Measurements from ENCODE around the gene NDUFS4.

DNA sequence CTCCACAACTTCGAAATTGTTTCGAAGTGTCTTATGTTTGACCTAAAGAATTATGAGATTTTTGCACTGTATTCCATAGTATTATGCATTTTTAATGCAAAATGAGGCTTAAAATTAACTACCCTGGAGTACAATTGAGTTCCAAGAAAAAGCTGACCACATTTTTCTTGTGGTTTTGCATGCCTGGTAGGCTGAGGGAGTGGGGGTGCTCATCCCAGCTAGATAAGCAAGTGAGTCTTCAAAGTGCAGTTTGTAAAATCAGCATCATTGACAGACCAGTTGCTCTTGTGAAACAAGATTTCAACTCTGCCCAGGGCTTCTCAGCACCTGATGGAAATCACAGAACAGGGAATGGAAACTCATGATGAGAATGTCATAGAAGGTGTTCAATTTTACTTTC is 17.0 kb upstream of the NDUFS4 start:
- TF ChIP-seq, protein P1, sequence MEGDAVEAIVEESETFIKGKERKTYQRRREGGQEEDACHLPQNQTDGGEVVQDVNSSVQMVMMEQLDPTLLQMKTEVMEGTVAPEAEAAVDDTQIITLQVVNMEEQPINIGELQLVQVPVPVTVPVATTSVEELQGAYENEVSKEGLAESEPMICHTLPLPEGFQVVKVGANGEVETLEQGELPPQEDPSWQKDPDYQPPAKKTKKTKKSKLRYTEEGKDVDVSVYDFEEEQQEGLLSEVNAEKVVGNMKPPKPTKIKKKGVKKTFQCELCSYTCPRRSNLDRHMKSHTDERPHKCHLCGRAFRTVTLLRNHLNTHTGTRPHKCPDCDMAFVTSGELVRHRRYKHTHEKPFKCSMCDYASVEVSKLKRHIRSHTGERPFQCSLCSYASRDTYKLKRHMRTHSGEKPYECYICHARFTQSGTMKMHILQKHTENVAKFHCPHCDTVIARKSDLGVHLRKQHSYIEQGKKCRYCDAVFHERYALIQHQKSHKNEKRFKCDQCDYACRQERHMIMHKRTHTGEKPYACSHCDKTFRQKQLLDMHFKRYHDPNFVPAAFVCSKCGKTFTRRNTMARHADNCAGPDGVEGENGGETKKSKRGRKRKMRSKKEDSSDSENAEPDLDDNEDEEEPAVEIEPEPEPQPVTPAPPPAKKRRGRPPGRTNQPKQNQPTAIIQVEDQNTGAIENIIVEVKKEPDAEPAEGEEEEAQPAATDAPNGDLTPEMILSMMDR (IDR thresholded peaks at IDR 0.05; ENCODE audit: borderline replicate concordance, extremely low read depth, low read length, poor library complexity, severe bottlenecking), result no peak
- no peak for TF ChIP-seq EZH2 (IDR thresholded peaks at IDR 0.05; ENCODE audit: borderline replicate concordance, low read depth, low read length, severe bottlenecking)

All from DND-41 (cell line).